ENCODE measurements around the gene CLOCK. TPM values are rescaled to one million over a fixed set of nuclear protein-coding genes. Genes with fewer than 3 reads are reported as not detected.

Gene CLOCK
- total RNA-seq, 2 donors from 2014 or later, result 8.4 to 13.6 TPM

DNA sequence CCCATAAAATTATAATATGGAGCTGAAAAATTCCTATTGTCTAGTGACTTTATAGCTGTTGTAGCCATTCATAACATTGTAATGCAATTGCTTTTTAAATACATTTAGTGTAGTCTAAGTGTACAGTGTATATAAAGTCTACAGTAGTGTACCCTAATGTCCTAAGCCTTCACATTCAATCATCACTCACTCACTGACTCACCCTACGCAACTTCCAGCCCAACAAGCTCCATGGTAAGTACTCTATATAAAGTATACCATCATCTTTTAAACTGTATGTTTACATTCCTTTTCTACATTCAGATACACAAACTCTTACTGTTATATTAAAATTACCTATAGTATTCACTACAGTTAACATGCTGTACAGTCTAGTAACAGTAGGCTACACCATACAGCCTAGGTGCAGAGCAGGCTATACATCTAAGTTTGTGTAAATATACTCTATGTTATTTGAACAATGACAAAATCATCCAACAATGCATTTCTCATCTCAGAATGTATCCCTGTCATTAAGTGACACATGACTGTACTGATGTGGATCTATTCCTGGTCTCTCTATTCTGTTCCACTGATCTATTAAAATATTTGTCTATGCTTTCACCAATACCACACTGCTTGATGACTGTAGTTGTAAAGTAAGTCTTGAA lies 33.7 kb downstream of the CLOCK start:
- no peak for DNase-seq (ENCODE audit: low spot score in 2 of 2)
- Mint-ChIP-seq H3K36me3 (peaks cover 0 to 11% of the 10 kb centered on the region in 2 donors), H3K9me3 (peaks cover 0 to 14% of the 10 kb centered on the region in 2 donors), H3K27ac (no peak overlapping the region)
- ATAC-seq, result no peak

DNA sequence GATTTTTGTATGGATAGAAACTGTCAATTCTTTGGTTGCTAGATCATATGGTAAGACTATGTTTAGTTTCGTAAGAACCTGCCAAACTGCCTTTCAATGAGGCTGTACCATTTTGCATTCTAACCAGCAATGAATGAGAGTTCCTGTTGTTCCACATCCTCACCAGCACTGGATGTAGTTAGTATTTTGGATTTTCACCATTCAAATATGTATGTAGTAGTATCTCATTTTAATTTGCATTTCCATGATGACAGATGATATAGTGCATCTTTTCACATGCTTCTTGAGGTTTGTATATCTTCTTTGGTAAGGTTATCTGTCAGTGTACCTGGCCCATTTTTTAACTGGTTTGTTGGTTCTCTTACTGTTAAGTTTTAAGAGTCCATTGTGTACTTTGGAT lies 34.6 kb downstream of the CLOCK start:
- Mint-ChIP-seq H3K9me3 (peaks cover 0 to 14% of the 10 kb centered on the region in 2 donors), H3K27ac (no peak overlapping the region), H3K36me3 (peaks cover 0 to 7% of the 10 kb centered on the region in 2 donors)
- no peak for DNase-seq (ENCODE audit: low spot score in 2 of 2)
- no peak for ATAC-seq

DNA sequence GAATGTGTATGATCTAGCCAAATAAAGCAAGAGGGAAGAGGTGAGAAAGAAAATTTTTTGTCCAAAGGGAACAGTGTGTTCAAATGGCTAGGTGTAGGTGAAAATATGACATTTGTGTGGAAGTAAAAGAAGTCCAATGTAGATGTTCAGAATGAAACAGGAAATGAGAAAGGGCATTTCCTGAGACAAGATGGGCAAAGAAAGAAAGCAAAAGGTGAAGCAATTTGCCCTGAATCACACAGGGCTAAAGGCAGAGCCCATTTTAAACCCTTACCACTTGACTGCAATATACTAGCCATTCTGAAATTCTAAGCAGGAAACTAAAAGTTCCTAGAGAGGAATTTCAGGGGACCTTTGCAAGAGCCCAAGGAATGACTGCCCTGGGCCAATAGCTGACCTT lies 36.0 kb downstream of the CLOCK start:
- Mint-ChIP-seq H3K36me3 (peaks cover 0 to 7% of the 10 kb centered on the region in 2 donors), H3K27ac (no peak overlapping the region), H3K9me3 (peaks cover 0 to 10% of the 10 kb centered on the region in 2 donors)
- DNase-seq (ENCODE audit: low spot score in 2 of 2) (no peak), ATAC-seq (peak in 1 of 2 donors; percentile 26)

DNA sequence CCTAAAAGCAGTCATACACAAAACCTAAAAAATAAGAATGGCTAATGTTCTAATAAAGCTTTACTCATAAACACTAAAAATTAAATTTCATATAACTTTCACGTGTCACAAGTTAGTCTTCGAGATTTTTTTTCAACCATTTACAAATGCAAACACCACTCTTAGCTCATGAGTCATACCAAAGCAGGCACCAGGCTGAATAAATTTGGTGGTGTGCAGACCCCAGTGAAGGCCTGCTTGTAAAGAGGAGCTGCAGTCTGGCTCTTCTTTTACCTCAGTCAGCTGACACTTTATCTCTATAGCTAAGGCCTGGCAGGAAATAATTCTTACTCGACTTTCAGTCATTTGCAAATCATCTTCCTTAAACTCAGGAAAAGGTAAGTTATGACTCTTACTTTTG lies 37.4 kb downstream of the CLOCK start:
- H3K9me3 Mint-ChIP-seq, result peaks cover 0 to 8% of the 10 kb centered on the region in 2 donors
- H3K27ac Mint-ChIP-seq, result no peak overlapping the region
- DNase-seq (ENCODE audit: low spot score in 2 of 2) (no peak), ATAC-seq (no peak)
- peaks cover 0 to 7% of the 10 kb centered on the region in 2 donors for H3K36me3 Mint-ChIP-seq

DNA sequence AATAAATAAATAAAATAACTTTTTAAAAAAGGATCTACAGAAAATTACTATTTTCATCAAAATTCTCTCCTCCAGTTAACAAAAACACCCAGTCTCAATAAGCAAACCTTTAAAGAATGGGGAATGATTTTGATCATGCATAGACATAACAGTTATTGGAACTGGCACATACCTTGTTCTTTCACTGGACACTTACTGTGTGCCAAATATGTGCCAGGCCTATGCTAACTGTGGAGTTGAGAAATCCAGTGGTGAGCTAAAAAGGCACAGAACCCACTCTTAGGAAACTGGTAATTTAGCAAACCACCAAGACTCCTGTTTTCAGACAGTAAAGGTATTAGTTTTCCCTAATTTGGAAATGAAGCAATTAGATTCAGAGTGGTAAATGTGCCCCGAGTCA lies 39.1 kb downstream of the CLOCK start:
- peaks cover 0 to 7% of the 10 kb centered on the region in 2 donors for H3K36me3 Mint-ChIP-seq
- DNase-seq (ENCODE audit: low spot score in 2 of 2) (no peak), ATAC-seq (no peak)
- no peak overlapping the region for H3K27ac Mint-ChIP-seq
- no peaks in the 10 kb centered on the region for H3K9me3 Mint-ChIP-seq

DNA sequence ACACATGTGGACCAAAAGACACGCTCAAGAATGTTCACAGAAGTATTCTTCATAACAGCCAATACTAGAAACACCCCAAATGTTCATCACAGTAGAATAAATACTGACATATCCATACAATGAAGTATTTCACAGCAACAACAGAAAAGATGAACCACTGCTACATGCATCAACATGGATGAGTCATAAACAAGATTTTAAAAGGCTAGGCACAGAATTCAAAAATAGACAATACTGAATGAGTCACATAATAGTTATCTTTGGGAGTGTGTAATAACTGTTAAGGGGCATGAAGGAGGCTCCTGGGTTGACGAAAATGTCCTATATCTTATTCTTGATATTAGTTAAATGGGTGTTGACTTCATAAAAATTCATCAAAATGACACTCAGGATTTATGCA lies 43.5 kb downstream of the CLOCK start:
- peak in 1 of 2 donors; percentile 73 for ATAC-seq
- DNase-seq (ENCODE audit: low spot score in 2 of 2), result no peak
- Mint-ChIP-seq H3K9me3 (no peaks in the 10 kb centered on the region), H3K27ac (peak overlapping the region in 1 of 2 donors; percentile 5), H3K36me3 (no peaks in the 10 kb centered on the region)

DNA sequence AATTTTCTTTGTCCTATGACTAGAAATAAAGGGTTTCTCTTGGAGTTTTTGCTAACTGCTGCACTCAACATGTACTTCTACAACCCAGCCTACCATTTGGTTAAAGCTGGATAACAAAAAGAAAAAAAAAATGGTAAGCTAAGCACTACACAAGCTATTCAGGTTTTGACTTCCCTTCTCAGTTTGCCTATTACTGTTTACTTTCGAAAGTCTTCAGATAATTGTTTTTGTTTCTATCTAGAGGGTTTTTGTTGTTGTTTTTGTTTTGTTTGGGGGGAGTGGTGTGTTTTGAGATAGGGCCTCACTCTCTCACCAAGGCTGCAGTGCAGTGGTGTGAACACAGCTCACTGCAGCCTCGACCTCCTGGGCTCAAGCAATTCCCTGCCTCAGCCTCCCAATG lies 46.6 kb downstream of the CLOCK start:
- H3K9me3 Mint-ChIP-seq, result no peaks in the 10 kb centered on the region
- no peak overlapping the region for H3K27ac Mint-ChIP-seq
- DNase-seq (ENCODE audit: low spot score in 2 of 2) (no peak), ATAC-seq (no peak)
- peaks cover 0 to 6% of the 10 kb centered on the region in 2 donors for H3K36me3 Mint-ChIP-seq

DNA sequence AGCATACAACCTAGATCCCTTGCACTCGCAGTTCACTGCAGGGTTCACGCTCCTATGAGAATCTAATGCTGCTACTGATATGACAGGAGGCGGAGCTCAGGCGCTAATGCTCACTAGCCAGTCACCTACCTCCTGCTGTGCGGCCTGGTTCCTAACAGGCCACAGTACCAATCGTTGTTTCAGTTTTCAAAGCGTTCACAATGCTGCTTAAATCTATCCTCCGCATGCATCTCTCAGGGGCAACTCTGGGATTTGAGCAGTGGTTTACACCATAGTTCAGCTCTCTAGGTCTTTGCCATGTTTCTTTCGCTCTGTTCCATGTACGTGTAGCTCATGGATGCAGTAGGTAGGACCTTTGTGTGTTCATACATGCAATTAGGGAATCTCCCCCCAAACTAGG lies 47.2 kb downstream of the CLOCK start:
- no peak for DNase-seq (ENCODE audit: low spot score in 2 of 2)
- ATAC-seq, result no peak
- H3K36me3 Mint-ChIP-seq, result peaks cover 0 to 6% of the 10 kb centered on the region in 2 donors
- H3K27ac Mint-ChIP-seq, result no peak overlapping the region
- no peaks in the 10 kb centered on the region for H3K9me3 Mint-ChIP-seq

DNA sequence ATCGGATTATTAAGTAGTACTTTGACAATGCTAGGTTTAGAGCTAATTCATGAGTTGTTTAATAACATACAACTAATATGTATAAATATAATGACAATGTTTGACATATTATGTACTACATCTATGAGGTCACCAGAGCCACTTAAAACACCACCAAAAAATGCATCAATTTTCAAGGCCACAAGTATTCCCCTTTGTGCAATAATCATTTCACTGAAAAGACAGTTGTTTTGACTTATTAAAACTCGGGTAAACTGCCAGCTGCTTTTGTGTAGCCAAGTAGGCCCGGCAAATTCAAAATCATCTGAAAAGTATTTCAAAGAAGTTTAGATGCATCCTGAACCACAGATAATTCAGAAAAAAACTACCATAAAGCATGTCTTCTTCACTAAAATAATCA lies 48.7 kb downstream of the CLOCK start:
- peaks cover 0 to 6% of the 10 kb centered on the region in 2 donors for H3K36me3 Mint-ChIP-seq
- no peak overlapping the region for H3K27ac Mint-ChIP-seq
- ATAC-seq (no peak), DNase-seq (ENCODE audit: low spot score in 2 of 2) (no peak)
- no peaks in the 10 kb centered on the region for H3K9me3 Mint-ChIP-seq

DNA sequence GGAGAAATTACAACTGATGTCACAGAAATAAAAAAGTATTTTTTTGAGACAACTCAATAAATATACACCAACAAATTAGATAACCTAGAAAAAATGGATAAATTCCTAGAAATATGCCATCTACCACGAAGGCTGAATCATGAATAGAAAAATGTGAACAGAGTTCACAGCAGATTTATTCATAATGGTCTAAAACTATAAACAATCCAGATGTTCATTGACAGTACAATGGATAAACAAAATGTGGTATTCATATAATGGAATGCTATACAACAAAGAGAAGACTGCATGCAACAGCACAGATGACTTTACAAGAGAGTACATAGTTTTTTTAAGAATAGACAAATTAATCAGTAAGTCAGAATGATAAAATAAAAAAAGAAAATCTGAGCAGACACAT lies 55.2 kb downstream of the CLOCK start:
- Mint-ChIP-seq H3K27ac (no peak overlapping the region), H3K36me3 (peaks cover 0 to 6% of the 10 kb centered on the region in 2 donors), H3K9me3 (peaks cover 0 to 4% of the 10 kb centered on the region in 2 donors)
- no peak for ATAC-seq
- DNase-seq (ENCODE audit: low spot score in 2 of 2), result no peak

DNA sequence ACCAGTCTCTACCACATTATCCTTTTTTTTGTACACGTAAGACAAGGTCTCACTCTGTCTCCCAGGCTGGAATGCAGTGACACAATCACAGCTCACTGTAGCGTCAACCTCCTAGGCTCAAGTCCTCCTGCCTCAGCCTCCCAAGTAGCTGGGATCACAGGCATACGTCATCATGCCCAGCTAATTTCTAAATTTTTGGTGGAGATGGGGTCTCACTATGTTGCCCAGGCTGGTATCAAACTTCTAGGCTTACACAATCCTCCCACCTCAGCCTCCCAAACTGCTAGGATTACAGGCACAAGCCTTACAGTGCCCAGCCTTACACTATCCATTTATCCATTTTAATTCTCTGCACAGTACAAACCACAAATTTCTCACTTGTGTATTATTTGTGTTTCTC lies 58.0 kb downstream of the CLOCK start:
- no peak overlapping the region for H3K27ac Mint-ChIP-seq
- DNase-seq (ENCODE audit: low spot score in 2 of 2), result no peak
- peaks cover 0 to 4% of the 10 kb centered on the region in 2 donors for H3K9me3 Mint-ChIP-seq
- no peak for ATAC-seq
- no peaks in the 10 kb centered on the region for H3K36me3 Mint-ChIP-seq

DNA sequence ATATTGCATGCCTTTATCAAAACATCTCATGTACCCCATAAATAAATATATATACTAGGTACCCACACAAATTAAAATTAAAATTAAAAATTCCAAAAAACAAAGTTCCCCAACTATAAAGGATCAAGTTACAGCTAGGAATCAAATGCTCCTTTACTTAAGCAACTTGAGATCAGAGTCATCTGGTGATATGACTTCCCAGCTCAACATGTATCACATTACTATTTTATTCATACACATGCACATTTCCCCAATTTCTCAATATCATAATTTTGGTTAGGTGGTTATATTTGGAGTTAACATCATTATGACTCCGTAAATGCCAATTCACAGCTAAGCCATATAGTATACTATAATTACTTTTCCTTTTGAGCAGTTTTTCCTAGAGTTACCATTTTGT lies 60.9 kb downstream of the CLOCK start:
- no peak overlapping the region for H3K27ac Mint-ChIP-seq
- no peak for ATAC-seq
- H3K36me3 Mint-ChIP-seq, result no peaks in the 10 kb centered on the region
- H3K9me3 Mint-ChIP-seq, result peaks cover 0 to 4% of the 10 kb centered on the region in 2 donors
- DNase-seq (ENCODE audit: low spot score in 2 of 2), result no peak

DNA sequence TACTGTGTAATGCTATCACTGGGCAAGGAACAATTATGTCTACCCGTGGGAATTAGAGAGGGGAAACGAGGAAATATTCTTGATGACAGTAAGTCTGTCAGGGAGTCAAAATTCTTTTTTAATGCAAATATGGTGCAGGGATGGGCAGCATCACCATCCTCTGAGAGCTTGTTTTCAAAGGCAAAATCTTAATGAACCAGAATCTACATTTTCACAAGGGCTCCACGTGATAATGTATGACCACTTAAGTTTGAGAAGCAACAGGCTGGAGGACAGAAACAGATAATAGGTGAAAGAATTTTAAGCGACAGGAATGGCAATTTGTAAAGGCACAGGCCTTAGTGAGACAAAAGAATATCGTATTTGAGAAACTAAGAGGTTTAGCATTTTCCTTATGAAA lies 63.4 kb downstream of the CLOCK start:
- Mint-ChIP-seq H3K36me3 (no peaks in the 10 kb centered on the region), H3K27ac (no peak overlapping the region), H3K9me3 (no peaks in the 10 kb centered on the region)
- no peak for ATAC-seq
- no peak for DNase-seq (ENCODE audit: low spot score in 2 of 2)

DNA sequence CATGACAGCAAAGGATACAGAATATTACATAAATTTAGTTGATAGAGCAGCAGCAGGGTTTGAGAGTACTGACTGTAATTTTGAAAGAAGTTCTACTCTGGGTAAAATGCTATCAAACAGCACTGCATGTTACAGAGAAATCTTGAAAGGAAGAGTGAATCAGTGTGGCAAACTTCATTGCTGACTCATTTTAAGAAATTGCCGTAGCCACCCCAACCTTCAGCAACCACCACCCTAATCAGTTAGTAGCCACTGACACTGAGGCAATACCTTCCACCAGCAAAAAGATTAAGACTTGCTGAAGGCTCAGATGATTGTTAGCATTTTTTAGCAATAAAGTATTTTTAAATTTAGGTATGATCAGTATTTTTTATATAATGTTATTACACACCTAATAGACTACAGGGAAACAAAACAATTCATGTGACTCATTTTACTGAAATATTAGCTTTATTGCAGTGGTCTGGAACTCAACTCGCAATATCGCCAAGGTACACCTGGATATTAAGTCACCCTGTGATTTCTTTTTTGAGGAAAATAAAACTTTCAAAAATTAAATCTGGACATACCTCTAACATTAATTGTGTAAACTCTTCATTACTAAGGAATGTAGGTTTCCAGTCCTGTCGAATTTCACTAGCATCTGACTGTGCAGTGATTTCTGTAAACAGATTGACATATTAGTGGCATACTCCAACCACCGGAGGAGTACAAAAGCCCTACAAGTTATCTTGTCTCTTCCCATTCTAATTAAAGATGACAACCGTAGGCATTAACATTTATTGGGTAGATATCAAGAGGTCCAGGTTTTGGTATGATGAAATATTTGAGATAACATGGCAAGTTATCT lies 71.1 kb downstream of the CLOCK start:
- Mint-ChIP-seq H3K9me3 (peaks cover 0 to 2% of the 10 kb centered on the region in 2 donors), H3K27ac (no peak overlapping the region), H3K36me3 (peaks cover 20 to 22% of the 10 kb centered on the region in 2 donors)
- ATAC-seq, result peak; percentile 89 to 93
- DNase-seq (ENCODE audit: low spot score in 2 of 2), result peak in 1 of 2 donors; percentile 17

DNA sequence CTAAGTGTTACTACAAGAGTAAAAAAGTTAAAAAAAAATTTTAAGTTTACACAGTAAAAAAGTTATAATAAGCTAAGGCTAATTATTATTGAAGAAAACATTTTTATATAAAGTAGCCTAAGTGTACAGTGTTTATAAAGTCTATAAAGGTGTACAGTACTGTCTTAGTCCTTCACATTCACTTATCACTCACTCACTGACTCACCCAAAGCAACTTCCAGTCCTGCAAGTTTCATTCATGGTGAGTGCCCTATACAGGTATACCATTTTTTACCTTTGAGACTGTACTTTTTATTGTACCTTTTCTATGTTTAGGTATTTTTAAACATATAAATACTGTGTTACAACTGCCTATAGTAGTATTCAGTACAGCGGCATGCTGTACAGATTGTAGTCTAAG lies 76.7 kb downstream of the CLOCK start:
- Mint-ChIP-seq H3K27ac (no peak overlapping the region), H3K36me3 (peaks cover 24% of the 10 kb centered on the region in 2 donors), H3K9me3 (peaks cover 5% of the 10 kb centered on the region in 2 donors)
- ATAC-seq, result no peak
- no peak for DNase-seq (ENCODE audit: low spot score in 2 of 2)

DNA sequence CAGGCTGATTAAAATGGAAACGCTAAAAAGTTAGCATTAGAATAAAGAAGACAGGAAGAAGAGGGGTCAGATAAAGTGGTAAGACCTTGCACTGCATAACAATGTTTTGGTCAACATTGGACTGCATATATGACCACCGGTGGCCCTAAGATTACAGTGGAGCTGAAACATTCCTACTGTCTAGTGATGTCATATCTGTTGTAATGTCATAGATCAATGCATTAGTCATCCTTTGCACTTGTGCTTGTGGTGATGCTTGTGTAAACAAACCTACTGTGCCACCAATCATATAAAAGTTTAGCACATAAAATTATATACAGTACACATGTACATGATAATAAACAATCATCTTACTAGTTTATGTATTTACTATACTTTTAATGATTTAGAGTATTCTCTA lies 78.0 kb downstream of the CLOCK start:
- peaks cover 11 to 13% of the 10 kb centered on the region in 2 donors for H3K36me3 Mint-ChIP-seq
- no peak for ATAC-seq
- no peak for DNase-seq (ENCODE audit: low spot score in 2 of 2)
- H3K9me3 Mint-ChIP-seq, result peaks cover 3 to 5% of the 10 kb centered on the region in 2 donors
- no peak overlapping the region for H3K27ac Mint-ChIP-seq

DNA sequence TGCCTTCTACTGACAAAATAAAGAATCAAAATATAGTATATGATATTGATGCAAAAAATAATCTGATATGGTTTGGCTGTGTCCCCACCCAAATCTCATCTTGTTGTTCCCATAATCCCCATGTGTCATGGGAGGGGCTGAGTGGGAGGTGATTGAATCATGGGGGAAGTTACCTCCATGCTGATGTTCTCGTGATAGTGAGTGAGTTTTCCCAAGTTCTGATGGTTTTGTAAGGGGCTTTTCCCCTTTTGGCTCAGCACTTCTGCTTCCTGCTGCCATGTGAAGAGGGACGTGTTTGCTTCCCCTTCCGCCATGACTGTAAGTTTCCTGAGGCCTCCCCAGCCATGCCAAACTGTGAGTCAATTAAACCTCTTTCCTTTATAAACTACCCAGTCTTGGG lies 80.7 kb downstream of the CLOCK start:
- Mint-ChIP-seq H3K36me3 (peaks cover 10 to 15% of the 10 kb centered on the region in 2 donors), H3K9me3 (peaks cover 3 to 5% of the 10 kb centered on the region in 2 donors), H3K27ac (no peak overlapping the region)
- ATAC-seq (no peak), DNase-seq (ENCODE audit: low spot score in 2 of 2) (no peak)

DNA sequence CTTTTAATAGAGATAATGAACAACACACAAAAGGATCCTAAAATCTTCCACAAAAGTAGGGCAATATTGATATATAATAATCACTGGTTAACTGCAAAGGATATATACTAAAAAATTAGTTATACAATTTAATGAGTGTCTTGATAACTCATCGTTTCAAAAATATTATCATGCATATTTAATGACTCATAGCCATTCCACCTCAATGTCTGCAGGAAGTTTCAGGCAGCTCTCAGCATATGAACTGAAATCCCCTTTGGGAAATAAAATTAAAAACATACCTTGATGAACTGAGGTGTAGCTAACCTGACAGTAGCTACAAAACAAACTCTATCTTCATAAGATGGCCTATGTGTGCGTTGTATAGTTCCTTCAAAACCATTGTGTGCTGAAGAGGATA lies 88.1 kb downstream of the CLOCK start:
- peaks cover 0 to 10% of the 10 kb centered on the region in 2 donors for H3K36me3 Mint-ChIP-seq
- ATAC-seq (no peak), DNase-seq (ENCODE audit: low spot score in 2 of 2) (no peak)
- no peaks in the 10 kb centered on the region for H3K9me3 Mint-ChIP-seq
- H3K27ac Mint-ChIP-seq, result no peak overlapping the region

Measured in activated naive CD4-positive, alpha-beta T cell treated with anti-CD3 and anti-CD28 coated beads, Interleukin-2, amount 50 U/mL, for 72 hours (primary cell).